Right lobe of liver (tissue), 6 donors: ENCODE data around the gene KIF2A. TPM values are rescaled to one million over a fixed set of nuclear protein-coding genes. Genes with fewer than 3 reads are reported as not detected.

Experiments
- ATAC-seq, 4 donors: fragments of 200-7000 bp; cut with Tn5 transposase; one replicate each; pipeline ENCODE4 v1.9.1; 2020; ENCODE audit warnings: mild to moderate bottlenecking in 4 of 4, moderate library complexity in 4 of 4
- DNase-seq, 3 donors: peaks; one replicate each; pipeline ENCODE4 v3.0.0-alpha.2; 2020
- H3K27ac ChIP-seq, 3 donors: fragments of 200-600 bp; one replicate each; pipeline ENCODE4 v1.8.0; 2022
- H3K27me3 ChIP-seq, 2 donors: fragments of 200-600 bp; one replicate each; pipeline ENCODE4 v1.8.0; 2022
- H3K36me3 ChIP-seq, 4 donors: fragments of 200-600 bp; sonication (generic) in 1 of 4; one replicate each; pipeline versions ENCODE4 v1.5.1 to v1.8.0; 2017 to 2022; ENCODE audit warnings: control low read depth in 1 of 4
- H3K4me1 ChIP-seq, 4 donors: fragments of 200-600 bp; sonication (generic) in 1 of 4; one replicate each; pipeline versions ENCODE4 v1.5.1 to v1.8.0; 2017 to 2022; ENCODE audit warnings: control low read depth in 1 of 4
- H3K4me3 ChIP-seq, 3 donors: fragments of 200-600 bp; one replicate each; pipeline ENCODE4 v1.8.0; 2022
- H3K9me3 ChIP-seq, 4 donors: fragments of 200-600 bp; sonication (generic) in 1 of 4; one replicate each; pipeline versions ENCODE4 v1.5.1 to v1.8.0; 2017 to 2022; ENCODE audit warnings: control low read depth in 1 of 4
- CTCF ChIP-seq, 4 donors: fragments of 200-600 bp in 3 of 4; fragments of 450-650 bp in 1 of 4; IDR thresholded peaks; one replicate each; pipeline versions ENCODE4 v1.5.1 to v1.8.0; 2016 to 2022; ENCODE audit warnings: antibody characterized with exemption in 4 of 4, mild to moderate bottlenecking in 2 of 4
- POLR2A ChIP-seq: fragments of 450-650 bp; IDR thresholded peaks from one replicate; pipeline ENCODE4 v1.6.1; 2017; ENCODE audit warnings: antibody characterized with exemption, mild to moderate bottlenecking
- WGBS: methylation state at CpG from one replicate; pipeline ENCODE4 v1.1.6; 2018; ENCODE audit warnings: low coverage, low lambda C conversion rate; ENCODE audit not compliant: insufficient coverage; ENCODE audit errors: missing lambda C conversion rate; 5-methylcytosine and 5-hydroxymethylcytosine counted together
- intact Hi-C, 2 donors: fragments of 100-400 bp; cut with DNase I; formaldehyde crosslinking; loops; one replicate each; pipeline versions ENCODE4 v1.11.2 to v1.14.1; 2022
- total RNA-seq, 6 experiments: library from RNA; depleted of rRNA in 2 of 6; stranded (reverse); fragments of >200 nt in 2 of 6; fragmentation: NEBNext Ultra II Directional in 3 of 6; extraction: Animal tissue kit (Norgen Biotek cat#: 25700) in 3 of 6; gene quantifications; one replicate each; pipeline versions ENCODE4 v1.1.0 to v1.2.4, GENCODE V29; 2016 to 2023
- donor health status: DM: no; HTN: yes; CAD: no.
- donor health status: DM: no; HTN: no; CAD: no.
- donor health status: DM: no; HTN: no; CAD: no.
- donor health status: DM: no; HTN: yes; CAD: no.
- donor health status: DM: no; HTN: yes; CAD: no.

KIF2A gene
- total RNA-seq, 6 experiments from 2014 or later, result 4.9 to 10.2 (median 6.7) TPM

GRCh38 chr5:62369039-62369438, 63.0 kb downstream of the KIF2A start:
- Histone ChIP-seq H3K36me3 (peaks cover 0 to 2% (median 0%) of the 10 kb centered on the region in 4 donors), H3K27ac (no peak overlapping the region), H3K4me3 (no peak overlapping the region), H3K4me1 (no peaks in the 10 kb centered on the region), H3K27me3 (no peaks in the 10 kb centered on the region), H3K9me3 (peaks cover 0 to 2% (median 0%) of the 10 kb centered on the region in 4 donors)
- intact Hi-C loops, result no loop called here
- WGBS, result 100% methylated on average over 2 of the region's 2 CpGs
- ATAC-seq, result no peak
- DNase-seq, result no peak
- TF ChIP-seq POLR2A, result no peak
- no peak for TF ChIP-seq CTCF (IDR thresholded peaks at IDR 0.05)

GRCh38 chr5:62371409-62371808, 65.4 kb downstream of the KIF2A start:
- ATAC-seq (no peak), DNase-seq (no peak)
- no peaks in the 10 kb centered on the region for H3K27me3 ChIP-seq
- H3K27ac ChIP-seq, result no peak overlapping the region
- no peaks in the 10 kb centered on the region for H3K9me3 ChIP-seq
- H3K36me3 ChIP-seq, result peaks cover 0 to 10% (median 0%) of the 10 kb centered on the region in 4 donors
- H3K4me1 ChIP-seq, result no peaks in the 10 kb centered on the region
- intact Hi-C loops, result no loop called here
- no peak for TF ChIP-seq CTCF (IDR thresholded peaks at IDR 0.05)
- TF ChIP-seq POLR2A, result no peak
- H3K4me3 ChIP-seq, result no peak overlapping the region

- intact Hi-C loops, result no loop called here
- Histone ChIP-seq H3K4me1 (no peaks in the 10 kb centered on the region), H3K27me3 (no peaks in the 10 kb centered on the region), H3K36me3 (peaks cover 0 to 10% (median 0%) of the 10 kb centered on the region in 4 donors), H3K4me3 (no peak overlapping the region), H3K9me3 (no peaks in the 10 kb centered on the region), H3K27ac (no peak overlapping the region)
- 95% methylated on average over 3 of the region's 3 CpGs for WGBS
- DNase-seq (no peak), ATAC-seq (no peak)
- TF ChIP-seq CTCF (IDR thresholded peaks at IDR 0.05), result no peak
- no peak for TF ChIP-seq POLR2A
Observed at GRCh38 chr5:62372600-62372999, 66.6 kb downstream of the KIF2A start.

GRCh38 chr5:62373382-62373781, 67.4 kb downstream of the KIF2A start:
- WGBS, result 98% methylated on average over 3 of the region's 3 CpGs
- TF ChIP-seq POLR2A (no peak), CTCF (IDR thresholded peaks at IDR 0.05) (no peak)
- Histone ChIP-seq H3K4me3 (no peak overlapping the region), H3K4me1 (no peaks in the 10 kb centered on the region), H3K27ac (no peak overlapping the region), H3K27me3 (no peaks in the 10 kb centered on the region), H3K36me3 (peaks cover 0 to 14% (median 2%) of the 10 kb centered on the region in 4 donors), H3K9me3 (no peaks in the 10 kb centered on the region)
- intact Hi-C loops, result no loop called here
- no peak for DNase-seq
- ATAC-seq, result no peak

GRCh38 chr5:62374090-62374489, 68.1 kb downstream of the KIF2A start:
- WGBS, result 90% methylated on average over 1 of the region's 1 CpG
- no peak for ATAC-seq
- Histone ChIP-seq H3K36me3 (peaks cover 0 to 19% (median 4%) of the 10 kb centered on the region in 4 donors), H3K4me1 (no peaks in the 10 kb centered on the region), H3K9me3 (no peaks in the 10 kb centered on the region), H3K27ac (no peak overlapping the region), H3K4me3 (no peak overlapping the region), H3K27me3 (no peaks in the 10 kb centered on the region)
- intact Hi-C loops, result no loop called here
- no peak for DNase-seq
- TF ChIP-seq CTCF (IDR thresholded peaks at IDR 0.05) (no peak), POLR2A (no peak)
